Stimulated activated memory B cell treated with anti-CD40 and anti-IgM and Interleukin-4, amounts not matched to agents 10 μg/mL and 1 μg/mL and 100 μg/mL, for 72 hours (primary cell): ENCODE results near the gene OSBP2.
"Not testable (repeated sequence)": the region's sequence is repeated elsewhere in the genome, so short reads cannot be mapped to it uniquely, and the experiment has no call there.

Experiments
- ATAC-seq: fragments of 150-1000 bp; cut with Tn5 transposase; 2 replicates; pipeline ENCODE4 v1.10.0; 2021
- H3K27ac Mint-ChIP-seq: one replicate; pipeline ENCODE4 v1.8.0; 2022; ENCODE audit warnings: mild to moderate bottlenecking, mixed read lengths
- H3K27me3 Mint-ChIP-seq: one replicate; pipeline ENCODE4 v1.8.0; 2022; ENCODE audit warnings: mixed read lengths
- H3K36me3 Mint-ChIP-seq: one replicate; pipeline ENCODE4 v1.8.0; 2022; ENCODE audit warnings: mixed read lengths
- H3K4me1 Mint-ChIP-seq: one replicate; pipeline ENCODE4 v1.8.0; 2022; ENCODE audit warnings: mixed read lengths
- H3K4me3 Mint-ChIP-seq: one replicate; pipeline ENCODE4 v1.8.0; 2022; ENCODE audit warnings: mild to moderate bottlenecking, moderate library complexity, mixed read lengths
- H3K9me3 Mint-ChIP-seq: one replicate; pipeline ENCODE4 v1.8.0; 2022; ENCODE audit warnings: mixed read lengths

OSBP2 gene

DNA sequence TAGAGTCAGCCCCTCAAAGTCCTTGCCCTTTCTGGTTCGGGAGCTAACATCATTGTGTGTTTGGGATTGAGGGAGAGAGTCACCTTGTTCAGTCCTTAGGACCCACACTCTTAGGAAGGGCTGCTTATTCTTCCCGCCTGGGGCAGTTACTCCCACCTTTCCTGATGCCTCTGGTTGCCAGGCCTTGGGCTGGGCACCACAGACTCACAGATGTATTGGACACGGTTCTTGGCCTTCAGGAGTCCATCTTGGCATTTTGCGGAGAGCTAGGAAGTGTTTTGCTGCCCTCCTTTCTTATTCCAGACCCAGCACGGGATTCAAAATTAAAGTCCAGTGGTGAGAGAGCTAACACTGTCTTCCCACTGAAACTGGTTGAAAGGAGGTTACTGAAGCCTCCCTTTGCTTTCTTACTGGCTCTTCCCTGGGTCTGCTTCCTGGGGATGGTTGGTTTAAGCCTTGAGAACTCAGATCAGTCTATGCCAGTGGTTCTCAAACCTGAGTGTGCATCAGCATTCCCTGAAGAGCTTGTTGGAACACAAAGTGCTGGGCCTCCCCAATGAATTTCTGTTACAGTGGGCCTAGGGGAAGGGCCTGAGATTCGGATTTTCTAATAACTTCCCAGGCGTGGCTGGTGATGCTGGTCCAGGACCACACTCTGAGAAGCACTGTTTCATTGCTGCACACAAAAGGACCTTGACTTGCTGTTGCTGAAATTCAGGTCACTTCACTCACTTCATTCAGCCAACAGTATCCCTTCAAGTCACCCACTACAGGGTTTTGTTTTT is 1.4 kb downstream of the OSBP2 start:
- Mint-ChIP-seq H3K27me3 (peaks cover 14% of the 10 kb centered on the region), H3K27ac (no peak overlapping the region), H3K36me3 (no peaks in the 10 kb centered on the region), H3K9me3 (no peaks in the 10 kb centered on the region), H3K4me1 (peaks cover 6% of the 10 kb centered on the region), H3K4me3 (peak overlapping the region; percentile 50)
- ATAC-seq: no peak

GRCh38 chr22:30697975-30698374 is 3.3 kb downstream of the OSBP2 start:
- Mint-ChIP-seq H3K36me3 (no peaks in the 10 kb centered on the region), H3K4me3 (no peak overlapping the region), H3K27ac (no peak overlapping the region), H3K27me3 (peaks cover 12% of the 10 kb centered on the region), H3K9me3 (no peaks in the 10 kb centered on the region), H3K4me1 (peaks cover 6% of the 10 kb centered on the region)
- ATAC-seq: no peak

DNA sequence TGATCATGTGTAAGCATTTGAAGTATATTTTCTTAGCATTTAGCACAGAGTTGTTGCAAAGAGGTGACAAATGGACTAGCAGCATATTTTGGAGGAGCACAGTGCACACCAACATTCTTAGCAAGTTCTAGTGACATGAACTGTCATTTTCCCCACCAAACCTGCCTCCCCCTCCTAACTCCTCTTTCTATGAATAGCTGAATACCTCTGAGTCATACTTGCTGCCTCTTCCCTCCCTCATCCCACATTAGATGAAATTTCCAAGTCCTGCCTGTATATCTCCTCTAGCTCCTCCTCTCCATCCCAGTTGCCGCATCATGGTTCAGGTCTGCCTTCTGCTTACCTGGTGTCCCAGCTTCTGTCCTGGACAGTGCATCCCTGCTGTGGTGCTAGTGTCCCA is 7.2 kb downstream of the OSBP2 start:
- Mint-ChIP-seq H3K27me3 (no peaks in the 10 kb centered on the region), H3K4me3 (no peak overlapping the region), H3K9me3 (no peaks in the 10 kb centered on the region), H3K27ac (no peak overlapping the region), H3K4me1 (peaks cover 12% of the 10 kb centered on the region), H3K36me3 (no peaks in the 10 kb centered on the region)
- ATAC-seq: no peak

- H3K27me3 Mint-ChIP-seq: no peaks in the 10 kb centered on the region
- no peaks in the 10 kb centered on the region for H3K36me3 Mint-ChIP-seq
- no peak overlapping the region for H3K27ac Mint-ChIP-seq
- H3K4me3 Mint-ChIP-seq: no peak overlapping the region
- no peak for ATAC-seq
- no peaks in the 10 kb centered on the region for H3K9me3 Mint-ChIP-seq
- H3K4me1 Mint-ChIP-seq: peaks cover 12% of the 10 kb centered on the region
Observed at GRCh38 chr22:30702856-30703255, 8.2 kb downstream of the OSBP2 start.

GRCh38 chr22:30704978-30705377 is 10.3 kb downstream of the OSBP2 start:
- H3K4me3 Mint-ChIP-seq: no peak overlapping the region
- H3K27me3 Mint-ChIP-seq: no peaks in the 10 kb centered on the region
- no peaks in the 10 kb centered on the region for H3K36me3 Mint-ChIP-seq
- H3K27ac Mint-ChIP-seq: no peak overlapping the region
- no peaks in the 10 kb centered on the region for H3K9me3 Mint-ChIP-seq
- H3K4me1 Mint-ChIP-seq: peaks cover 12% of the 10 kb centered on the region
- ATAC-seq: no peak

DNA sequence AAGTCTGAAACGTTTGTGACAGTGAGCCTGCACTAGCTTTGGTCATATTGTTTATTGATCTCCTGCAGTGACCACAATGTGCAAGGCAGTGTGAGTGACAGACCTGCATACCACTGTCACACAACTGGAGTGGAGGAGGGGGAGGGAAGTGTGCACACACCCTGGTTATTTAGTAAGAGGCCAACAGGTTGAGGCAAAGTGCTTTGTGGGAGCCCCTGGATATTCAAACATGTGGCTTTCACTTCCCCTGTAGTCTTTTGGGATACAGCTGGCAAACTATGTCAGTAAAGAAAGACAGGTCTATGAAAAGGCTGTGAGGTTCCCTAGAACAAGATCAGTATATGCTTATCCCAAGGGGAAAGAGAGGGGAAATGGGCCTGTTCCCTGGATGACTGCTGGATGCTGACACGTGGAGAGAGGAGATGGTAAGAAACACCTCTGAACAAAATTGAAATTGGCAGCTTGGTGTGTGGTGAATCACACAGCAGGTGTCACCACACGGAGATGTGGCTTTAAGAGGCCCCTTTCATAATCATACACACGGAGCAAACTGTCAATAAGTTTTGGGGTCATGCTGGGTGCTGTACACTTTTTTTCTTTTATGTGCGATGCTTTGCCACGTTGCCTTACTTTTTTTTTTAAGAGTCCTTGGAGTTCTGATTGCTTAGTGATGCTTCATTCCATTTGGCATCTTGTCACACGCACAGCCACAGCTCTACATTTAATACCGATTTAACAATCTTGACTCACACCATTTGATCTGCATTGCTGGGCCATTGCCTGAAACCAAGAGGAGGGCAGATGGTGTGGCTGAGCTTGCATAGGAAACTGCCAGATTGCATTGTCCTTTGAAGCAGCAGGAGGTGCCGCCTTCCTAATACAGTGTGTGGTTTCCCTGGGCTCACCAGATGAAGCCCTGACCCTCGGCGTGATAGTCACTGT is 11.3 kb downstream of the OSBP2 start:
- H3K27me3 Mint-ChIP-seq: no peaks in the 10 kb centered on the region
- no peaks in the 10 kb centered on the region for H3K36me3 Mint-ChIP-seq
- no peak overlapping the region for H3K4me3 Mint-ChIP-seq
- peaks cover 12% of the 10 kb centered on the region for H3K4me1 Mint-ChIP-seq
- H3K9me3 Mint-ChIP-seq: no peaks in the 10 kb centered on the region
- no peak overlapping the region for H3K27ac Mint-ChIP-seq
- ATAC-seq: peak; percentile 41

- not testable (repeated sequence) for H3K9me3 Mint-ChIP-seq, H3K36me3 Mint-ChIP-seq, H3K27ac Mint-ChIP-seq, ATAC-seq, H3K27me3 Mint-ChIP-seq, H3K4me3 Mint-ChIP-seq
- peaks cover 12% of the 10 kb centered on the region for H3K4me1 Mint-ChIP-seq
Observed at GRCh38 chr22:30709980-30710379, 15.3 kb downstream of the OSBP2 start.

DNA sequence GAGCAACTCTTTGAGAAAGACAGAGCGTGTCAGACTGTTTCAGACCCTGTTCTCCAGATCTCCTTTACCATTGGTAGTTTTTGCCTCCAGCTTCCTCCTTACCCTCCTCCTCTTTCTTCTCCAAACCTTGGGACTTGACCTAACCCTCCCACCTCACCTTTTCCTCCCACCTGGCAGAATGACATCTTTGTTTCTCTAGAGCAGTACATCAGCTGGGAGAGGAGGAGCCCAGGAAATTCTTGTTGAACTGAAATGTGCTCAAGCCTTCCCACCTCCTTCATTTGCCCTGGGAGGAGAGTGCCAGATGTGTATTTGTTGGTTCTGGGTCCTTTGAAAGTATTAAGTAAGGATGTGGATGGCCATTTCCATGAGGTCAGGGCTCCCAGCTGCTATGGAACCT is 17.4 kb downstream of the OSBP2 start:
- no peaks in the 10 kb centered on the region for H3K36me3 Mint-ChIP-seq
- no peaks in the 10 kb centered on the region for H3K4me1 Mint-ChIP-seq
- no peaks in the 10 kb centered on the region for H3K9me3 Mint-ChIP-seq
- H3K4me3 Mint-ChIP-seq: no peak overlapping the region
- H3K27me3 Mint-ChIP-seq: no peaks in the 10 kb centered on the region
- ATAC-seq: no peak
- no peak overlapping the region for H3K27ac Mint-ChIP-seq

DNA sequence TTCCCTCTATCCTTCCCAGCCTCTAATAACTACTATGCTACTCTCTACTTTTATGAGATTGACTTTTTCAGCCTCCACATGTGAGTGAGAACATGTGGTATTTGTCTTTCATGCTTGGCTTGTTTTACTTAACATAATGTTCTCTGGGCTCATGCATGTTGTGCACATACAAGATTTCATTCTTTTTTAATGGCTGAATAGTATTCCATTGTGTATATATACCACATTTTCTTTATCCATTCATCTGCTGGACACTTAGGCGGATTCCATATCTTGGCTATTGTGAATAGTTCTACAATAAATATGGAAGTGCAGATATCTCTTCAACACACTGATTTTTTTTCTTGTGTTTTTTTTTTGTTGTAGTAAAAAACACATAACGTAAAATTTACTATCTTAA is 19.4 kb downstream of the OSBP2 start:
- Mint-ChIP-seq H3K27me3 (no peaks in the 10 kb centered on the region), H3K9me3 (no peaks in the 10 kb centered on the region), H3K4me3 (no peak overlapping the region), H3K27ac (no peak overlapping the region), H3K36me3 (no peaks in the 10 kb centered on the region), H3K4me1 (no peaks in the 10 kb centered on the region)
- no peak for ATAC-seq

DNA sequence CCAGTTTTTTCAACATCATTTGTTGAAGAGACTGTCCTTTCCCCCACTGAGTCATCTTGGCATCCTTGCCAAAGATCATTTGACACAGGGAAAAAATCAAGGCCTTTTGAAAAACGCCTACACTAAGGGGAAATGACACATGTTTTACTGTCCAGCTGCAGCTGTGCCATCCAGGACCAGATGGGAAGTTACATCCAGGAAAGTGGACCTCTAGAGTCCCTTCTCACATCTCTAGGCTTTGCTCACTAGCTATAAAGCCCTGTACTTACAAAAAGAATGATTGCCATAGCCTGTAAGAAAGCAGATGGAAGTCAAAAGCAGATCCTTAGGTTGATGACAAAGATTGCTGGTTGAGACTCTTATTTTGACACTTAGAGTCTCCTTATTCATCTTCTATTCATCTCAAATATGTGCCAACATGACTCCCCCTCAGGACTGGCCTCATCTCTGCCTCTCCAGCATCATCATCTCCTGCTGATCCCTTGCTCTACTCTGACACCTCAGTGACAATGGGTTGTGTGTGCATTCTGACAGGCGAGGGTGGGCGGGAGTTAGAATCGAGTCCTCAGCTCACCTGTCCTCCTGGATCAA is 22.8 kb downstream of the OSBP2 start:
- ATAC-seq: no peak
- no peaks in the 10 kb centered on the region for H3K36me3 Mint-ChIP-seq
- H3K9me3 Mint-ChIP-seq: no peaks in the 10 kb centered on the region
- no peak overlapping the region for H3K27ac Mint-ChIP-seq
- H3K4me3 Mint-ChIP-seq: no peak overlapping the region
- peaks cover 4% of the 10 kb centered on the region for H3K27me3 Mint-ChIP-seq
- no peaks in the 10 kb centered on the region for H3K4me1 Mint-ChIP-seq

GRCh38 chr22:30717952-30718351 is 23.3 kb downstream of the OSBP2 start:
- ATAC-seq: no peak
- Mint-ChIP-seq H3K27ac (no peak overlapping the region), H3K36me3 (no peaks in the 10 kb centered on the region), H3K9me3 (no peaks in the 10 kb centered on the region), H3K4me3 (no peak overlapping the region), H3K27me3 (peaks cover 9% of the 10 kb centered on the region), H3K4me1 (no peaks in the 10 kb centered on the region)

DNA sequence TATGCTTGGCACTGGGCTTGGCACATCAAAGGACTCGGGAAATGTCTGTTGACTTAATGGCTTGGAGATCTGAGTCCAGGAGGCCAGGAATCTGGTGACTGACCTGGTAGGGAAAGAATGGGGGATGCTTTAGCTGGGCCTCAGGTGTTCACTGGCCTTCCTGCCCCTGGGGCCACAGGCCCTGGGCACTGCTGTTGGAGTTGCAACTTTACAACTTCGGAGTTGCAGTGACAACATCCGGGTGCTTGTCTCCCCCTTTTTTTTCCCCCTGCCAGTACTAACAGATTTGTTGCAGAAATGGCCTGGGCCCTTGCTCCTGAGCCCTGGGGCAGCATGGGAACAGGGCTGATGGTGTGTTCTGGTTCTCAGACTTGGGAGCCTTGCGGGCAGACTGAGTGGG is 23.8 kb downstream of the OSBP2 start:
- H3K9me3 Mint-ChIP-seq: no peaks in the 10 kb centered on the region
- ATAC-seq: no peak
- no peaks in the 10 kb centered on the region for H3K36me3 Mint-ChIP-seq
- H3K4me1 Mint-ChIP-seq: no peaks in the 10 kb centered on the region
- no peak overlapping the region for H3K27ac Mint-ChIP-seq
- H3K27me3 Mint-ChIP-seq: peaks cover 10% of the 10 kb centered on the region
- H3K4me3 Mint-ChIP-seq: no peak overlapping the region

DNA sequence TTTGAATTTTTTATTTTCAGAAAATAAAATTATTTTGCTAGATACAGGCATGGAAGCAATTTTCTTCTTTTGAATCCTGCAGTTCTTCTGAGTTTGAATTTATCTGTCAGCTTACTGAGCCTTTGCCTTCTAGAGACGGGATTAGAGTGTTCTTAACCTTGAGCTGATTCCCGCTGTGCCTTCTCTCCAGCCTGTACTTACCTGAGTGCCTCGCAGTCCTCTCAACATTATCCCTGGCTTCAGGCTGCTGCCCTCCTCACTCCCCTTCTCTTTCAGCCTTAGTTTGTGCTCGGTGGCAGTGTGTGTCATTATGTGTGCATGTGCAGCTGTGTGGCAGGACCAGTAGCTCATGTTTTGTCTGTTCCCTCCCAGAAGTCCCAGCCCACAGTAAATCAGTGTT is 24.3 kb downstream of the OSBP2 start:
- Mint-ChIP-seq H3K27me3 (peaks cover 10% of the 10 kb centered on the region), H3K27ac (no peak overlapping the region)

GRCh38 chr22:30720263-30720837 is 25.7 kb downstream of the OSBP2 start:
- H3K4me1 Mint-ChIP-seq: no peaks in the 10 kb centered on the region
- peaks cover 10% of the 10 kb centered on the region for H3K27me3 Mint-ChIP-seq
- H3K36me3 Mint-ChIP-seq: no peaks in the 10 kb centered on the region
- no peak for ATAC-seq
- no peak overlapping the region for H3K4me3 Mint-ChIP-seq
- H3K9me3 Mint-ChIP-seq: no peaks in the 10 kb centered on the region
- H3K27ac Mint-ChIP-seq: no peak overlapping the region

More for the DNA sequence above, 24.3 kb downstream of the OSBP2 start:
- Mint-ChIP-seq H3K4me3 (no peak overlapping the region), H3K4me1 (no peaks in the 10 kb centered on the region), H3K36me3 (no peaks in the 10 kb centered on the region), H3K9me3 (no peaks in the 10 kb centered on the region)
- ATAC-seq: no peak

GRCh38 chr22:30721741-30722140 is 27.1 kb downstream of the OSBP2 start:
- Mint-ChIP-seq H3K4me1 (no peaks in the 10 kb centered on the region), H3K27ac (no peak overlapping the region), H3K36me3 (no peaks in the 10 kb centered on the region), H3K27me3 (peaks cover 10% of the 10 kb centered on the region), H3K4me3 (no peak overlapping the region), H3K9me3 (no peaks in the 10 kb centered on the region)
- ATAC-seq: no peak
